K562 (cell line): ENCODE results near the gene KCNG1. TPM values are rescaled to one million over a fixed set of nuclear protein-coding genes. Genes with fewer than 3 reads are reported as not detected.

ENCODE experiments used
- E2F5 ChIP-seq: sonication (generic); formaldehyde crosslinking; IDR thresholded peaks from 2 replicates; pipeline ENCODE4 v1.8.0; 2022; ENCODE audit warnings: mild to moderate bottlenecking, missing genetic modification reagents
- E2F8 ChIP-seq: fragments of 450-650 bp; IDR thresholded peaks from 2 replicates; pipeline ENCODE4 v1.7.1; 2018; ENCODE audit warnings: mild to moderate bottlenecking, low read depth; ENCODE audit not compliant: partially characterized antibody
- KLF1 ChIP-seq: fragments of 450-650 bp; IDR thresholded peaks from 2 replicates; pipeline ENCODE4 v1.6.1; 2016; ENCODE audit warnings: missing genetic modification characterization, missing compliant biosample characterization
- MTA3 ChIP-seq: fragments of 450-650 bp; formaldehyde crosslinking; IDR thresholded peaks from 2 replicates; pipeline ENCODE4 v1.6.1; 2017; ENCODE audit warnings: mild to moderate bottlenecking, borderline replicate concordance
- PCBP1 ChIP-seq: fragments of 200-400 bp; formaldehyde crosslinking; IDR thresholded peaks from 2 replicates; pipeline ENCODE4 v1.6.1; 2018; ENCODE audit warnings: mild to moderate bottlenecking, low read depth, low read length; ENCODE audit not compliant: poor library complexity, severe bottlenecking
- TEAD2 ChIP-seq: fragments of 450-650 bp; IDR thresholded peaks from 2 replicates; pipeline ENCODE4 v1.6.1; 2016; ENCODE audit warnings: missing genetic modification characterization, control low read depth, missing compliant biosample characterization
- THRB ChIP-seq: fragments of 450-650 bp; formaldehyde crosslinking; conservative IDR thresholded peaks from 2 replicates; pipeline ENCODE4 v1.4.0; 2022; ENCODE audit warnings: mild to moderate bottlenecking, missing genetic modification characterization
- ZNF282 ChIP-seq: sonication (generic); formaldehyde crosslinking; IDR thresholded peaks from 2 replicates; pipeline ENCODE4 v1.8.1; 2023; ENCODE audit warnings: missing genetic modification reagents
- ZNF384 ChIP-seq: IDR thresholded peaks from 2 replicates; pipeline ENCODE4 v1.6.1; 2012; ENCODE audit warnings: low read depth, low read length, improper control_type of control experiment
- ZNF592 ChIP-seq: fragments of 450-650 bp; IDR thresholded peaks from 2 replicates; pipeline ENCODE4 v1.6.1; 2017; ENCODE audit warnings: antibody characterized with exemption, mild to moderate bottlenecking
- polyA plus RNA-seq, 8 experiments: library from polyadenylated mRNA; depleted of rRNA in 4 of 8; stranded (reverse) in 5 of 8; unstranded in 3 of 8; fragments of >200 nt; fragmentation: Nextera tagmentation in 2 of 8; fragmentation: Illumina TruSeq in 1 of 8; extraction: Ambion mirVana in 2 of 8; extraction: Trizol in 1 of 8; gene quantifications; 2 replicates each; pipeline versions ENCODE4 v1.2.1 to v1.2.3, GENCODE V29; 2011 to 2014; ENCODE audit warnings: inconsistent platforms in 1 of 8, missing spikeins in 1 of 8
- total RNA-seq, 7 experiments: library from RNA; depleted of rRNA in 6 of 7; stranded (reverse); fragments of >200 nt in 6 of 7; fragmentation: Illumina TruSeq in 2 of 7; extraction: Trizol in 2 of 7; gene quantifications; 2 replicates each; pipeline versions ENCODE4 v1.2.1 to v1.2.3, GENCODE V29; 2011 to 2021; ENCODE audit warnings: low replicate concordance in 1 of 7

Gene KCNG1
- total and polyA plus RNA-seq, 9 of the 15 experiments (the other 6 are each of a cell fraction or from before 2014, with no cell fraction given): 0.06 to 1.5 (median 0.22) TPM; not detected in 2

GRCh38 chr20:51036827-51037531, 14.1 kb upstream of the KCNG1 start (continued):
- 0 out of 2 replicates have a peak, but pooled peaks have one; percentile 21 for TF ChIP-seq ZNF592
- no peak for TF ChIP-seq KLF1
- no peak for TF ChIP-seq ZNF384
- no peak for TF ChIP-seq THRB (CRISPR knock-in tag)
- no peak for TF ChIP-seq PCBP1
- TF ChIP-seq E2F5 (CRISPR knock-in tag): no peak
- TF ChIP-seq ZNF282 (CRISPR knock-in tag): no peak
- TF ChIP-seq TEAD2 (tag): no peak
- TF ChIP-seq E2F8: no peak
- TF ChIP-seq MTA3: no peak
